Skeletal muscle satellite cell (primary cell): Measurements from ENCODE around the gene LRP8.

Experiments
- H3K27me3 ChIP-seq: 2 replicates; pipeline ENCODE4 v1.7.0; 2013; ENCODE audit warnings: low read length; ENCODE audit not compliant: control insufficient read depth, insufficient read depth
- H3K36me3 ChIP-seq: 2 replicates; pipeline ENCODE4 v1.7.0; 2013; ENCODE audit warnings: mild to moderate bottlenecking, control low read depth, low read length; ENCODE audit not compliant: insufficient read depth
- H3K4me1 ChIP-seq: 2 replicates; pipeline ENCODE4 v1.7.0; 2013; ENCODE audit warnings: low read length; ENCODE audit not compliant: control insufficient read depth, insufficient read depth
- H3K4me2 ChIP-seq: 2 replicates; pipeline ENCODE4 v1.7.0; 2013; ENCODE audit warnings: mild to moderate bottlenecking, low read length
- H3K4me3 ChIP-seq: 2 replicates; pipeline ENCODE4 v1.7.0; 2013; ENCODE audit warnings: low read length
- H3K9ac ChIP-seq: 2 replicates; pipeline ENCODE4 v1.7.0; 2013; ENCODE audit warnings: mild to moderate bottlenecking, low read depth, low read length, moderate library complexity
- H3K9me3 ChIP-seq: replicated peaks from 2 replicates; pipeline ENCODE4 v1.7.0; 2013; ENCODE audit warnings: mild to moderate bottlenecking, control low read depth, low read length

LRP8 gene

DNA sequence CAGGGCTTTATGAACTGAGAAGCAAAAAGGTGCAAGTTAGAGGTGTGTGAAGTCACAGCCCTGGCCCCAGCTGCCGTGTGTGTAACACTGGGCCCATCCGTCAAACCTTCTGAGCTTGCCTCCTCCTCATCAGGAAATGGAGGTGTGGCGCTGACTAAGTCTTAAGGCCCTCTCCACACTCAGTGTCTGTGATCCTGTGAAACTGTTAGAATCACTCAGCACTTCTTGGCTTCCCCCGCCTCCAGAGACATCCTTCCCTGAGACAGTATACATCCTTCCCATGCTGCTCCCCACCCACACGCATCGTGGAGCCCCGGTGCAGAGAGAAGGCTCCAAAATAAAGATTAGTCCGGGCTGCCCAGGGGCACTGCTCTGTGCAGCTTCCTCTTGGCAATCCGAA, 33.3 kb downstream of the LRP8 start:
- Histone ChIP-seq H3K9me3 (no peaks in the 10 kb centered on the region), H3K9ac (peak overlapping the region; percentile 18), H3K36me3 (peaks cover 3% of the 10 kb centered on the region), H3K4me3 (peak overlapping the region; percentile 12), H3K27me3 (no peaks in the 10 kb centered on the region), H3K4me2 (peak overlapping the region; percentile 32), H3K4me1 (peaks cover 51% of the 10 kb centered on the region)

DNA sequence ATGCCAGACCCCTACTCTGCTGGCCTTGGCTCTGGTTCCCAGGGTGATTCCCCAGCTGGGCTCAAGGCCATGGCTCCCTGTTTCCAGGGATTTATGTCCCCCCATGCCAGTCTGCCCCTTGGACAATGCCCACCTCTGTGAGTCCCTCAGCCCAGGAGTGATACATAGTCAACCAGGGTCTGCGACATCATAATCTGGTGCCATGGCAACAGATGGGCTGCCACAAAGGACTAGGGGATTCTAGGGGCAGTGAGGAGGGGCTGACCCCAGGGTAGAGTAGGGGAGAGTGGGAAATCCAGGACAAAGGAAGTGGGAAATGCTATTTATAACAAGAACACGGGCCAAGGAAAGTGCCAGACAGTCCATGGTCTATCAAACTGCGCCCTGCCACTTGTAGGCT, 33.8 kb downstream of the LRP8 start:
- Histone ChIP-seq H3K9me3 (no peaks in the 10 kb centered on the region), H3K36me3 (peaks cover 7% of the 10 kb centered on the region), H3K27me3 (no peaks in the 10 kb centered on the region), H3K9ac (no peak overlapping the region), H3K4me2 (peak overlapping the region; percentile 32), H3K4me3 (peak overlapping the region; percentile 12), H3K4me1 (peaks cover 51% of the 10 kb centered on the region)

DNA sequence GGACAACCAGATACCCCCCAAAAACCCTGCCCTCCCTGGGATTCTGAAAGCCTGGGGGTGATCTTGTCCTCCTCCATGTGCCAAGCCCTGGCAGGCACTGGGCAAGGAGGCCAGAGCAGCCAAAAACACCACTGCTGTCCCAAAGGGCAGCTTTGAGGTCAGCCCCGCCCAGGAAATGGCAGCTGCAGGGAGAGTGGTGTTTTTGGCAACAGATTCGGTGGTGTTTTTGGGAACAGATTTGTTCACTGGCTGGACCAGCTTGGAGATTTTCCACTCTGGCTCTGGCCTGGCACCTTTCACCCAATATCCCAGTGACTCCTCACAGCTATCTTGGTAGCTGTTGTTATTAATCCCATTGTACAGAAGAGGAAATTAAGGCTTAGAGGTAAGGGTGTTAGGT, 34.7 kb downstream of the LRP8 start:
- Histone ChIP-seq H3K9me3 (no peaks in the 10 kb centered on the region), H3K9ac (no peak overlapping the region), H3K27me3 (no peaks in the 10 kb centered on the region), H3K4me2 (peak overlapping the region; percentile 3), H3K4me3 (no peak overlapping the region), H3K36me3 (peaks cover 7% of the 10 kb centered on the region), H3K4me1 (peaks cover 44% of the 10 kb centered on the region)

DNA sequence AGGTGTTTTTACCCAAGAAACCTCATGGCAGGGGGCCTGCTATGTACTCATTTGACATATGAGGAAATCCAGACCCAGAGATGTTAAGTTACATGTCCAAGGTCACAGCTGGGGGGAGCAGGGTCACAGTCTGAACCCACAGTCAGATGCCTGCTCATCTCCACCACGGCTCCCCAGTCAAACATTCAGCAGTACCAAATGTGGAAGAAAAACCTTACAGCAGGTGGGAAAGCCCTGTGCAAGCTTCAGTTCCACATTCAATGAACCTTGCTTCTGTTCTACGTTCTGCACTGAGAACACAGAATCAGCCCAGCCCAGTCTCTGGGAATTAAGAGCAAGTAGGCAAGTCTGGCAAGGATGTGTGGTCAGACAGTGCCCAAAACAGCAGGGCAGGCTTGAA, 35.2 kb downstream of the LRP8 start:
- H3K4me1 ChIP-seq = peaks cover 41% of the 10 kb centered on the region
- H3K27me3 ChIP-seq = no peaks in the 10 kb centered on the region
- peaks cover 7% of the 10 kb centered on the region for H3K36me3 ChIP-seq
- H3K9ac ChIP-seq = no peak overlapping the region
- H3K4me3 ChIP-seq = no peak overlapping the region
- H3K9me3 ChIP-seq = no peaks in the 10 kb centered on the region
- H3K4me2 ChIP-seq = peak overlapping the region; percentile 3

DNA sequence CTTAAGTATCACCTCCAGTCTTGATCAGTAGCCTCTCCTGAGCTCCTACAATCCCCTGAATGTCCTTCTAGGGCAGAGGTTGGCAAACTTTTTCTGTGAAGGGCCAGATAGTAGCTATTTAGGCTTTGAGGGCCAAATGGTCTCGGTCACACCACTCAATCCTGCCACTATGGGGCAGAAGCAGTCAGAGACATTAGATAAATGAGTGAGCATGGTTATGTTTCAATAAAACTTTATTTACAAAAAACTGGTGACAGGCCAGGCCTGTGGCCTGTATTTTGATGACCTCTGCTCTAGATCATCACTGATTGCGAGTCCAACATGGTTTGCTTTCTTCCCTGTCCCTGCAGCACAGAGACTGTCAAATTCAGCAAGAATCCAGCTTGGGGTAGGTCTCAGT, 36.3 kb downstream of the LRP8 start:
- H3K9me3 ChIP-seq = no peaks in the 10 kb centered on the region
- no peak overlapping the region for H3K9ac ChIP-seq
- H3K4me2 ChIP-seq = no peak overlapping the region
- H3K4me3 ChIP-seq = no peak overlapping the region
- peaks cover 15% of the 10 kb centered on the region for H3K36me3 ChIP-seq
- H3K4me1 ChIP-seq = peaks cover 41% of the 10 kb centered on the region
- no peaks in the 10 kb centered on the region for H3K27me3 ChIP-seq

DNA sequence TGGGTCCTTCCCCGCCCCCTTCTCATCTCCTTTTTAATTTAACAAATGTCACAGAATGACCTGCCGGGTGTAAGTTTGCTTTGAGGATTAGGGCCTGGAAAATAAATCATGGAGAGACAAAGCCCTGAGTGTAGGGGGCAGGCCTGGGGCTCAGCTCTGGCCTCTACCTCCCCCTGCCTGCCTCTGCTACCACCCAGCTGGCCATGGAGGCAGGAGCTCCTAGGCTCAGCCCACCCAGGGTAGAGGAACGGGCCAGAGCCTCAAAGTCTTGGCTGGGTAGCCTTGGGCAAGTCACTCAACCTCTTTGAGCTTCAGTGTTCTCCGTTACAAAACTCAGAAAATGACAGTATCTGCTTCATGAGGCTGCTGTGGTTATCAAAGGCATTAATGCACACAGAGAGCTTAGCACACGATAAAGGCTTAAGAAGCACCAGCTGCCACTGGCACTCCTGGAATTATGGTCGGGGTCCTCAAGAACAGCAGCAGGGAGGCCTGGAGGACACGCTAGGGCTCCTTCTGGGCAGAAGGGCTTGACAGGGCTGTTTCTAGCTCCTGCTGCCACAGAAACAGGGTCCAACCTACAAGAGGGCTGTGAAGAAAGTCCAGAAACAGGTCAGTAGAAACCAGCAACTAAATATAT, 39.0 kb downstream of the LRP8 start:
- Histone ChIP-seq H3K27me3 (no peaks in the 10 kb centered on the region), H3K4me3 (no peak overlapping the region), H3K36me3 (peaks cover 24% of the 10 kb centered on the region), H3K9me3 (no peaks in the 10 kb centered on the region), H3K9ac (no peak overlapping the region), H3K4me1 (peaks cover 15% of the 10 kb centered on the region), H3K4me2 (no peak overlapping the region)

DNA sequence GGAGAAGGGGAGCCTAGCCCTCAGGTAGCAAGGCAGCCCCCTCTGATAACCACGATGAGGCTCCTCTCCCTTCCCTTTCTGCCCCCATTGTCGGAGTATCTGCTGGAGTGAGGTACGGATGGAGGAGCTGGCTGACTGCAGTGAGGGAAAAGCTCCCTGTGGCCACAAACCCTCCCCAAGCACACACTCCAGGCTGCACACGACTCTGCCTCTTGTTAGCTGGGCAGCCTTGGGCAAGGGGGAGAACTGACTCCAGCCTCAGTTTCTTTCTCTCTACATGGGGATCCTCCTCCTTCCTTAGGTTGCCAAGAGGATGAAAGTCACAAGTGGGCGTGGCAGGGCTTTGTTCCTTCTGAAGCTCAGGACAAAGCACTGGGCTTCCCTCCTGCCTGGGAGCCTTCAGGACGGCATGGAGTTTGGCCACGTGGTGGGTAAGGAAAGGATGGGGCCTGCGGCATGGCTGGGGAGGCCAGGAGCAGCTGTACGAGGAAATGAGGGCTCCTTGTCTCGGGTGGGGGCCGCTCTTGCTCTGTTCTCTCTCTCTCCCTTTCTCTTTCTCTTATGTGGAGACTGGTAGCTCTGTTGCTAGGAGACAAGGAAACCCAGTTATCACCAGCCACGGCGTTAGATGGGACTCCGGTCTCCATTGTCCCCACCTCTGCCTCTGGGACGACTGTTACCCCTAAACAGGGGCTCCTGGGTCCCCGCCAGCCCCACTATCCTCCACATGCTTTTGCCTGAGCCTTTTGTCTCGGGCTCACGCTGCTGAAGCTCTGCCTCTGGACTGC, 39.7 kb downstream of the LRP8 start:
- Histone ChIP-seq H3K27me3 (no peaks in the 10 kb centered on the region), H3K36me3 (peaks cover 24% of the 10 kb centered on the region), H3K4me3 (no peak overlapping the region), H3K4me2 (no peak overlapping the region), H3K9me3 (no peaks in the 10 kb centered on the region), H3K9ac (no peak overlapping the region), H3K4me1 (peaks cover 8% of the 10 kb centered on the region)

DNA sequence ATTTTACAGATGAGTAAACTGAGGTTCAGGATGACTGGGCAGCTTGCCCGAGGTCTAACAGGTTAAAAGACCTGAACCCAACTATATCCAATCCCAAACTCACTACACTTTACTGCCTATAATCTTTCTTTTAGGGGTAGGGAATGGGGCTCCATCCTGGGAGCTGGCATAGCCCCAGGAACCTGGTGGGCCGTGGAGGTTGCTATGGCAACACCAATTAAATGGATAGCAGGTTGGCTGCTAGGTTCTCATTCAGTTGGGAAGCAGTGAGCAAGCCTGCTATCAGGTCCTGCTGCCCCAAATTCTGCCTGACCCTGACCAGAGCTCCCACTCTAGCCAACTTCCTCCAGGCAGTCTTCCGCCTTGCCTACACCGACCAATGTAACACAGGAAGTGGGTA, 40.9 kb downstream of the LRP8 start:
- H3K4me1 ChIP-seq = no peaks in the 10 kb centered on the region
- peaks cover 26% of the 10 kb centered on the region for H3K36me3 ChIP-seq
- H3K4me2 ChIP-seq = no peak overlapping the region
- no peak overlapping the region for H3K4me3 ChIP-seq
- H3K9ac ChIP-seq = no peak overlapping the region
- no peaks in the 10 kb centered on the region for H3K27me3 ChIP-seq
- H3K9me3 ChIP-seq = no peaks in the 10 kb centered on the region

DNA sequence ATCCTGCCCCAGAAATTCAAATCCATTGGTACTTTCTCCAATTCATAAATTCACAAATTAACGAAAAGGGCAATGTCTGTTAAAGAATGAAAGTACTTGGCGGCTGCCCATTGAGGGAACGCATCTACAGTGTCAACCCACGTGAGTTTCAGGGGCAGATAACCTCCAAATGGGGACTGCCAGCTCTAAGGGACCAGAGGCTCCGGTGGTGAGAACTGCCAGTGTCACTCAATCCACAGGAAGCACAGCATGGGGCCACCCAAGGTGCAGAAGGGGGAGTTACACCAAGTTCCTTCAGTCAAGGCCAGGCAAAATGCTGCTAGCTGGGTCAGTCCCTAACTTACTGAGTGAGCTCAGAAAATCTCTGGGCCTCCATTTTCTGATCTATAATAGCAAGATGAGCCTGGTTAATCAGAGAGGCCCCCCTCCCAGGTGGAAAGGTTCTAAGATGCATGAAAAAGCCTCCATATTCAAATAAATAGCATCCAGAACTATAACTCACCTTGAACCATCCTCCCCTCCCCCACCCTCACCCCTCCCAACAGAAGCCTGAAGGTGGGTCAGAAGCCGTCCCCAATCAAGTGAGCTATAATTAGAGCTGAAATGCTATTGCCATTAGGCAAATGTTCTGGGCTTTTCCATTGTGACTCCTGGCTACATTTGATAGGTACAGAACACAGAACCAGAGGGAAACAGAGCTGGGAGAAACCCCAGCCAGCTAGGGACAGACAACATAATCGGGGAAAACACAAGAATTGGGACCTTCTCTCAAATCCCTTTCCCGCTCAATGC, 41.7 kb downstream of the LRP8 start:
- no peak overlapping the region for H3K4me3 ChIP-seq
- peaks cover 28% of the 10 kb centered on the region for H3K36me3 ChIP-seq
- no peak overlapping the region for H3K9ac ChIP-seq
- H3K9me3 ChIP-seq = no peaks in the 10 kb centered on the region
- H3K4me2 ChIP-seq = no peak overlapping the region
- no peaks in the 10 kb centered on the region for H3K27me3 ChIP-seq
- H3K4me1 ChIP-seq = no peaks in the 10 kb centered on the region

DNA sequence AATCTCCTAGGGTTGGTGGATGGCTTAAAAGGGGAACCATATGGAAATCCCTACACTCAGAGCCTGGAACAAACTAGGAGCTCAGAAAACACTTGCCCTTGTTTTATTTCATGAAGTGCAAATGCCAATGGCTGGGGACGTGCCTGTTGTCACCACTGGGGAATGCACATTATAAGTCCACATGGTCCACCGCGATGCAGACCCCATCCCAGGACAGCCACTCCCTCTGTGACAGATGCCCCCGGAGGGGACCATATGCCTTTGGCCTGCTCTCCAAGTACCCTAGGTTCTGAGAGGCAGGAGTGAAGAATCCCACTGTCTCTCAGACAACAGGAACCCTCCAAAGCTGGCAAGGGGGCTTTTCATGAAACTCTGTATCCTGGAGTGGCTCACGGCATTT, 42.3 kb downstream of the LRP8 start:
- H3K4me2 ChIP-seq = no peak overlapping the region
- H3K4me3 ChIP-seq = no peak overlapping the region
- H3K9me3 ChIP-seq = no peaks in the 10 kb centered on the region
- no peaks in the 10 kb centered on the region for H3K4me1 ChIP-seq
- no peak overlapping the region for H3K9ac ChIP-seq
- no peaks in the 10 kb centered on the region for H3K27me3 ChIP-seq
- H3K36me3 ChIP-seq = peaks cover 28% of the 10 kb centered on the region

DNA sequence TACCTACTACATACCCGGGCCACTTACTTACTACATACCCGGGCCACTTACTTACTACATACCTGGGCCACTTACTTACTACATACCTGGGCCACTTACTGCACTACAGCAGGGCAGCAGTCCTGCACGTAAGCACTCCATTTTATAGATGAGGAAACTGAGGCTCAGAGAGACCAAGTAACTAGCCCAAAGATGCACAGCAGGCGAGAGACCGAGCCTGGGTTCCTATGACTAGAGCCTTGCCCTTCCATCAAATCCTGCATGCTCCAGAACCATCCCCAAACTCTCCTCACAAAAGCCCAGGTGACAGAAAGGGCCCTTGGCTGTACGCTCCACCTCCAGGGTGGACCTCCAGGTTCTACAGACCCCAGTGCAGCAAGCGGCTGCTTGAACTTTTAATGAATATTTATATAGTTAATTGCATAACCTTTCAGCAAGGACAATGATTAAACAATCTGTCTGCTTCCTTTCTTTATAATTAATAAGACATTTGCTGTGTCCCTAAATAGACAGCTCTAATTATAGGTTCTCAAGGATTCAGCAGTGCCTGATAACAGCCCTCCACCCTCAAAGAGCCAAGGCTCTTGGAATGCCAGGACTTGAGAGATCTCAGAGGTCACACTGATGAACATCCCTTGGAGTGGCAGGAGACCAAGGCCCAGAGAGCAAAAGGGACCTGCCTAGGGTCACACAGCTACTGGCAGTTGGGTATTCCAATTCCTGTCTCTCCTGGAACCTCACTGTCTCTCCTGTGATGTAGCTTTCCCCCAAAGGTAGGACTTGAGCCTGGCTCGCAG, 43.4 kb downstream of the LRP8 start:
- Histone ChIP-seq H3K9me3 (no peaks in the 10 kb centered on the region), H3K9ac (no peak overlapping the region), H3K4me3 (no peak overlapping the region), H3K4me1 (no peaks in the 10 kb centered on the region), H3K36me3 (peaks cover 24% of the 10 kb centered on the region), H3K4me2 (no peak overlapping the region), H3K27me3 (no peaks in the 10 kb centered on the region)
